DND-41 (cell line): Measurements from ENCODE around the gene ATP2B1.
A peak's percentile ranks its signal among the peaks of the same experiment; 100 is the strongest.

Experiments used
- ATAC-seq: fragments of 200-7000 bp; cut with Tn5 transposase; 3 replicates; pipeline ENCODE4 v1.9.1; 2021; ENCODE audit warnings: low read depth; ENCODE audit not compliant: insufficient read depth
- DNase-seq: peaks from one replicate; pipeline ENCODE4 v3.0.0-alpha.2; 2020
- H2AFZ ChIP-seq: 2 replicates; pipeline ENCODE4 v1.6.0; 2012; ENCODE audit warnings: low read depth, low read length
- H3K27ac ChIP-seq: 2 replicates; pipeline ENCODE4 v1.5.1; 2012; ENCODE audit warnings: low read length, inconsistent platforms
- H3K27me3 ChIP-seq: fragments of 200-600 bp; sonication (generic); 2 replicates; pipeline ENCODE4 v1.6.0; 2012; ENCODE audit warnings: low read length, mild to moderate bottlenecking, inconsistent platforms; ENCODE audit not compliant: insufficient read depth, poor library complexity
- H3K36me3 ChIP-seq: 2 replicates; pipeline ENCODE4 v1.5.1; 2012; ENCODE audit warnings: low read length, inconsistent platforms; ENCODE audit not compliant: insufficient read depth
- H3K4me1 ChIP-seq: 2 replicates; pipeline ENCODE4 v1.5.1; 2012; ENCODE audit warnings: mild to moderate bottlenecking, low read length; ENCODE audit not compliant: insufficient read depth
- H3K4me2 ChIP-seq: 2 replicates; pipeline ENCODE4 v1.6.0; 2012; ENCODE audit warnings: mild to moderate bottlenecking, moderate library complexity, low read length, inconsistent platforms; ENCODE audit not compliant: insufficient read depth
- H3K4me3 ChIP-seq, 2 experiments: fragments of 200-600 bp in 1 of 2; shearing (Covaris generic) in 1 of 2; 2 replicates each; pipeline ENCODE4 v1.5.1; 2012 to 2016; ENCODE audit warnings: inconsistent platforms in 2 of 2, low read length in 2 of 2, mild to moderate bottlenecking in 2 of 2, low read depth in 1 of 2, moderate library complexity in 1 of 2
- H3K79me2 ChIP-seq: 2 replicates; pipeline ENCODE4 v1.6.0; 2012; ENCODE audit warnings: low read length, inconsistent platforms; ENCODE audit not compliant: insufficient read depth
- H3K9ac ChIP-seq: 2 replicates; pipeline ENCODE4 v1.6.0; 2012; ENCODE audit warnings: low read depth, mild to moderate bottlenecking, inconsistent platforms, low read length, moderate library complexity
- H3K9me3 ChIP-seq: 2 replicates; pipeline ENCODE4 v1.5.1; 2012; ENCODE audit warnings: low read length, moderate library complexity, mild to moderate bottlenecking, inconsistent platforms; ENCODE audit not compliant: insufficient read depth, severe bottlenecking
- H4K20me1 ChIP-seq: 2 replicates; pipeline ENCODE4 v1.6.0; 2012; ENCODE audit warnings: low read length; ENCODE audit not compliant: insufficient read depth
- EZH2 ChIP-seq: IDR thresholded peaks from 3 replicates; pipeline ENCODE4 v1.6.1; 2012; ENCODE audit warnings: borderline replicate concordance, low read depth, mild to moderate bottlenecking, moderate library complexity, low read length, inconsistent platforms; ENCODE audit not compliant: severe bottlenecking
- TF ChIP-seq, protein P1 (sequence below): IDR thresholded peaks from 2 replicates; pipeline ENCODE4 v1.5.1; 2012; ENCODE audit warnings: borderline replicate concordance, low read length, moderate library complexity, mild to moderate bottlenecking; ENCODE audit not compliant: poor library complexity, severe bottlenecking; ENCODE audit errors: extremely low read depth

Gene ATP2B1

DNA sequence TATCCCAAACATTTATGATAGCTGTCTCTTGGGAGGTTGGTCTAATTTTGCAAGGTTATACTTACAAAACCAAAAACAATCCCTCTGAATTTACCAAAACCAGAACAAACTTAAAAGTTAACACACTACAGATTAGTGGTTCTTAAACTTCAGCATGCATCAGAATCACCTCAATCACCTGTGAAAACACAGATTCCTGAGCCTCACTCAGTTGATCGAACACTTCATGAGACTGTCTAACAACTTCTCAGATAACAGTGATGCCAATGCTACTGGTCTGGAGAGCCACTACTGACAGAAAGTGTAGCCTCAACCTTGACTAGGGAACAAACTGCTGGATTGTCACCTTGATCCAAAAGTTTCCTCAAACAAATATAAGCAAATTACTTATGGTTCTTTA lies 44.2 kb downstream of the ATP2B1 start:
- Histone ChIP-seq H3K36me3 (no peaks in the 10 kb centered on the region), H3K79me2 (peaks cover 26% of the 10 kb centered on the region), H3K9me3 (no peaks in the 10 kb centered on the region), H3K4me2 (no peak overlapping the region), H3K4me1 (no peaks in the 10 kb centered on the region), H4K20me1 (peaks cover 7% of the 10 kb centered on the region; the same call in 1 of the 2 replicates), H3K27me3 (no peaks in the 10 kb centered on the region), H2AFZ (no peak overlapping the region), H3K4me3 (no peak overlapping the region), H3K9ac (no peak overlapping the region), H3K27ac (no peak overlapping the region)
- ATAC-seq (no peak), DNase-seq (no peak)
- TF ChIP-seq, protein P1, sequence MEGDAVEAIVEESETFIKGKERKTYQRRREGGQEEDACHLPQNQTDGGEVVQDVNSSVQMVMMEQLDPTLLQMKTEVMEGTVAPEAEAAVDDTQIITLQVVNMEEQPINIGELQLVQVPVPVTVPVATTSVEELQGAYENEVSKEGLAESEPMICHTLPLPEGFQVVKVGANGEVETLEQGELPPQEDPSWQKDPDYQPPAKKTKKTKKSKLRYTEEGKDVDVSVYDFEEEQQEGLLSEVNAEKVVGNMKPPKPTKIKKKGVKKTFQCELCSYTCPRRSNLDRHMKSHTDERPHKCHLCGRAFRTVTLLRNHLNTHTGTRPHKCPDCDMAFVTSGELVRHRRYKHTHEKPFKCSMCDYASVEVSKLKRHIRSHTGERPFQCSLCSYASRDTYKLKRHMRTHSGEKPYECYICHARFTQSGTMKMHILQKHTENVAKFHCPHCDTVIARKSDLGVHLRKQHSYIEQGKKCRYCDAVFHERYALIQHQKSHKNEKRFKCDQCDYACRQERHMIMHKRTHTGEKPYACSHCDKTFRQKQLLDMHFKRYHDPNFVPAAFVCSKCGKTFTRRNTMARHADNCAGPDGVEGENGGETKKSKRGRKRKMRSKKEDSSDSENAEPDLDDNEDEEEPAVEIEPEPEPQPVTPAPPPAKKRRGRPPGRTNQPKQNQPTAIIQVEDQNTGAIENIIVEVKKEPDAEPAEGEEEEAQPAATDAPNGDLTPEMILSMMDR, result no peak
- TF ChIP-seq EZH2, result no peak

DNA sequence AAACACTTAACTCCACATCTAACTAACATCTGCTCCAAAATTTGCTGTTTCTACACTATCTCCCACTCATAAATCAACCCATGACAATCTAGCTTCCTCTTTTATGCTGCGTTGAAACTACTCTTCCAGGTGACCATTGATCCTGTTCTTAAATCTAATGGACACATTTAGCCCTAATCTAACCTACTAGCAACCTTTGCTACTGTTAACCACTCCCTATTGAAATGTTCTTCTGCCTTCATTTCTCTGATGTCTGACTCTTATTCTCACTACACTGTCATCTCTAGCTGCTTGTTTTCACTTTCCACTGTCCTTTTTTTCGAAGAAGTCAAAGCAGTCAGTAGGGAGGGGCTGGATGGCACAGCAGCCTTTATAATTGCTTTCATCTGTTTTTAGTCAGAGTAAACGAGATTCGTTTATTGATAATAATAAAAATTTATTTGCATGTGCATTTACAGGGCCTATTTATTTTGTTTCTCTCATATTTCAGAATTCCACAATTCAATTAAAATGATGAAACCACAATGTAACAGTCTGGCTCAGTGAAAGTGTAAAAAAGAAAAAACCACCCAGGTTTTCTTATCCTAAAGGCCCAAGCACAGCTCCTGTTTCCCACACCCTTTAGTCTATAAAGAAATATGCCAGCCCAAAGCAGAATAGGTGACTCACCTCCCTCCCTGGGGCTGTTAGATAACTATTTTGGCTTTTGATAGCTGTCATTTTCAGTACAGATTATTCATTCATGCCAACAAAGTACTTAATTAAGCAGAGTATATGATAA lies 44.9 kb downstream of the ATP2B1 start:
- peak; percentile 69 for ATAC-seq
- Histone ChIP-seq H3K4me2 (no peak overlapping the region), H2AFZ (no peak overlapping the region), H3K27ac (no peak overlapping the region), H3K9me3 (no peaks in the 10 kb centered on the region), H3K79me2 (peaks cover 22% of the 10 kb centered on the region), H3K9ac (no peak overlapping the region), H3K27me3 (no peaks in the 10 kb centered on the region), H3K36me3 (no peaks in the 10 kb centered on the region), H3K4me3 (no peak overlapping the region), H4K20me1 (peaks cover 4% of the 10 kb centered on the region; the same call in 1 of the 2 replicates), H3K4me1 (no peaks in the 10 kb centered on the region)
- DNase-seq, result no peak
- TF ChIP-seq EZH2, result no peak
- TF ChIP-seq, protein P1, result no peak

DNA sequence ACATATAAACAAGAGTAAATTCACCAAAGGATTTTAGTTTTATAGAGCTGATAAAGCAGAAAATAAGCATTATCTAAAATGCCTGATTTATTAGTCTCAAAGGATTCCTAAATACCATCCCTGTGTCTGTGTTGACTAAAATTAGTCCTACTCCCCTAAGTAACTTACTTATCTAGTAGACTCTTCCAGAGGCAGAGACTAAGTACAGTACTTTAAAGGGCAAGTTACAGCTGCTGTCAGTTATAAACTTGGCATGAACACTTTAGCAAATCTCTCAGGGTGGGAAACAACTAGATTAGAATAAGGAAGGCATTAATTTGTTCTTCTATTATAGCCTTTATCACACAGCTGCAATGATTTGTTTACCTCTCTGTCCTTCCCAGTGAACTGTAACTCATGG lies 46.0 kb downstream of the ATP2B1 start:
- H3K27me3 ChIP-seq, result no peaks in the 10 kb centered on the region
- H3K36me3 ChIP-seq, result no peaks in the 10 kb centered on the region
- no peaks in the 10 kb centered on the region for H3K9me3 ChIP-seq
- no peak for ATAC-seq
- no peak overlapping the region for H3K4me2 ChIP-seq
- no peaks in the 10 kb centered on the region for H3K4me1 ChIP-seq
- H2AFZ ChIP-seq, result no peak overlapping the region
- peaks cover 22% of the 10 kb centered on the region for H3K79me2 ChIP-seq
- no peak overlapping the region for H3K4me3 ChIP-seq
- TF ChIP-seq, protein P1, result no peak
- no peak for TF ChIP-seq EZH2
- H3K27ac ChIP-seq, result no peak overlapping the region
- H3K9ac ChIP-seq, result no peak overlapping the region
- no peaks in the 10 kb centered on the region for H4K20me1 ChIP-seq
- no peak for DNase-seq
